MCF 10A (cell line): Measurements from ENCODE around the gene ADARB2. TPM values are rescaled to one million over a fixed set of nuclear protein-coding genes. Genes with fewer than 3 reads are reported as not detected.
"Not testable (repeated sequence)": the region's sequence is repeated elsewhere in the genome, so short reads cannot be mapped to it uniquely, and the experiment has no call there.

Experiments used
- BruUV-seq: library from RNA; stranded (reverse); fragments of 400-500 nt; replicated peaks from 2 replicates; lab custom pipeline; 2021; lab: Mats Ljungman, UMichigan
- CTCF ChIA-PET: fragments of 300-600 bp; sonication (Branson Sonifier 250); formaldehyde crosslinking; extraction: SDS; loops from one replicate; lab custom pipeline; 2021; ENCODE audit warnings: antibody characterized with exemption, inconsistent platforms; lab: Yijun Ruan, JAX
- POLR2A ChIA-PET: fragments of 300-600, 350-650 bp; sonication (Branson Sonifier 250); formaldehyde crosslinking; extraction: SDS; loops from one replicate; lab custom pipeline; 2020; ENCODE audit warnings: antibody characterized with exemption, inconsistent platforms; lab: Yijun Ruan, JAX
- DNase-seq: peaks from one replicate; pipeline ENCODE4 v3.0.0-alpha.2; 2018; ENCODE audit not compliant: unreplicated experiment
- H3K27ac Mint-ChIP-seq: one replicate; pipeline ENCODE4 v1.8.0; 2022; ENCODE audit warnings: mild to moderate bottlenecking, low read depth, mixed read lengths; ENCODE audit not compliant: unreplicated experiment
- H3K27me3 Mint-ChIP-seq: one replicate; pipeline ENCODE4 v1.8.0; 2022; ENCODE audit warnings: mixed read lengths; ENCODE audit not compliant: insufficient read depth, unreplicated experiment
- H3K36me3 Mint-ChIP-seq: one replicate; pipeline ENCODE4 v1.8.0; 2022; ENCODE audit warnings: mild to moderate bottlenecking, moderate library complexity, mixed read lengths; ENCODE audit not compliant: insufficient read depth, unreplicated experiment
- H3K4me1 Mint-ChIP-seq: one replicate; pipeline ENCODE4 v1.8.0; 2022; ENCODE audit warnings: mixed read lengths; ENCODE audit not compliant: insufficient read depth, unreplicated experiment
- H3K4me3 Mint-ChIP-seq: one replicate; pipeline ENCODE4 v1.8.0; 2022; ENCODE audit warnings: mild to moderate bottlenecking, moderate library complexity, mixed read lengths; ENCODE audit not compliant: unreplicated experiment
- H3K9me3 Mint-ChIP-seq: one replicate; pipeline ENCODE4 v1.8.0; 2022; ENCODE audit warnings: mixed read lengths; ENCODE audit not compliant: unreplicated experiment
- intact Hi-C: fragments of 100-400 bp; cut with micrococcal nuclease; formaldehyde crosslinking; loops from 2 replicates; pipeline ENCODE4 v1.14.1; 2022
- total RNA-seq: library from RNA; stranded (reverse); gene quantifications from 2 replicates; pipeline ENCODE4 v1.2.3, GENCODE V29; 2022
- TF ChIP-seq, protein P1 (sequence below): fragments of 200-600 bp; IDR thresholded peaks from one replicate; pipeline ENCODE4 v1.8.0; 2022; ENCODE audit warnings: antibody characterized with exemption, mild to moderate bottlenecking; ENCODE audit not compliant: unreplicated experiment

ADARB2 gene
- total RNA-seq, 1 experiment from 2014 or later: 0.96 TPM

- Mint-ChIP-seq H3K4me1 (no peaks in the 10 kb centered on the region), H3K36me3 (no peaks in the 10 kb centered on the region), H3K27me3 (peaks cover 38% of the 10 kb centered on the region), H3K9me3 (no peaks in the 10 kb centered on the region), H3K27ac (no peak overlapping the region), H3K4me3 (no peak overlapping the region)
- POLR2A ChIA-PET: interaction anchor here (0.9 kb wide), 1 partner anchor 9 kb away, joined by 3 read pairs; no protein-coding TSS in a partner anchor
- TF ChIP-seq, protein P1, sequence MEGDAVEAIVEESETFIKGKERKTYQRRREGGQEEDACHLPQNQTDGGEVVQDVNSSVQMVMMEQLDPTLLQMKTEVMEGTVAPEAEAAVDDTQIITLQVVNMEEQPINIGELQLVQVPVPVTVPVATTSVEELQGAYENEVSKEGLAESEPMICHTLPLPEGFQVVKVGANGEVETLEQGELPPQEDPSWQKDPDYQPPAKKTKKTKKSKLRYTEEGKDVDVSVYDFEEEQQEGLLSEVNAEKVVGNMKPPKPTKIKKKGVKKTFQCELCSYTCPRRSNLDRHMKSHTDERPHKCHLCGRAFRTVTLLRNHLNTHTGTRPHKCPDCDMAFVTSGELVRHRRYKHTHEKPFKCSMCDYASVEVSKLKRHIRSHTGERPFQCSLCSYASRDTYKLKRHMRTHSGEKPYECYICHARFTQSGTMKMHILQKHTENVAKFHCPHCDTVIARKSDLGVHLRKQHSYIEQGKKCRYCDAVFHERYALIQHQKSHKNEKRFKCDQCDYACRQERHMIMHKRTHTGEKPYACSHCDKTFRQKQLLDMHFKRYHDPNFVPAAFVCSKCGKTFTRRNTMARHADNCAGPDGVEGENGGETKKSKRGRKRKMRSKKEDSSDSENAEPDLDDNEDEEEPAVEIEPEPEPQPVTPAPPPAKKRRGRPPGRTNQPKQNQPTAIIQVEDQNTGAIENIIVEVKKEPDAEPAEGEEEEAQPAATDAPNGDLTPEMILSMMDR: no peak
- CTCF ChIA-PET: interaction anchor here (0.6 to 0.8 kb wide), 2 partner anchors 23 to 169 kb away, joined by 3 read pairs; no protein-coding TSS in a partner anchor
- BruUV-seq: no TSS peak
- DNase-seq: no peak
- intact Hi-C loops: no loop called here
These were observed 573.5 kb downstream of the ADARB2 start for GRCh38 chr10:1163831-1164230.

GRCh38 chr10:1163204-1163660 is 574.1 kb downstream of the ADARB2 start:
- ChIA-PET POLR2A (no interaction called here), CTCF (interaction anchor here (0.8 kb wide), 1 partner anchor 22 kb away, joined by 3 read pairs; no protein-coding TSS in a partner anchor)
- Mint-ChIP-seq H3K27me3 (peaks cover 39% of the 10 kb centered on the region), H3K9me3 (no peaks in the 10 kb centered on the region), H3K36me3 (no peaks in the 10 kb centered on the region), H3K4me1 (no peaks in the 10 kb centered on the region), H3K4me3 (no peak overlapping the region), H3K27ac (no peak overlapping the region)
- BruUV-seq: no TSS peak
- DNase-seq: no peak
- intact Hi-C loops: no loop called here
- TF ChIP-seq, protein P1: no peak

DNA sequence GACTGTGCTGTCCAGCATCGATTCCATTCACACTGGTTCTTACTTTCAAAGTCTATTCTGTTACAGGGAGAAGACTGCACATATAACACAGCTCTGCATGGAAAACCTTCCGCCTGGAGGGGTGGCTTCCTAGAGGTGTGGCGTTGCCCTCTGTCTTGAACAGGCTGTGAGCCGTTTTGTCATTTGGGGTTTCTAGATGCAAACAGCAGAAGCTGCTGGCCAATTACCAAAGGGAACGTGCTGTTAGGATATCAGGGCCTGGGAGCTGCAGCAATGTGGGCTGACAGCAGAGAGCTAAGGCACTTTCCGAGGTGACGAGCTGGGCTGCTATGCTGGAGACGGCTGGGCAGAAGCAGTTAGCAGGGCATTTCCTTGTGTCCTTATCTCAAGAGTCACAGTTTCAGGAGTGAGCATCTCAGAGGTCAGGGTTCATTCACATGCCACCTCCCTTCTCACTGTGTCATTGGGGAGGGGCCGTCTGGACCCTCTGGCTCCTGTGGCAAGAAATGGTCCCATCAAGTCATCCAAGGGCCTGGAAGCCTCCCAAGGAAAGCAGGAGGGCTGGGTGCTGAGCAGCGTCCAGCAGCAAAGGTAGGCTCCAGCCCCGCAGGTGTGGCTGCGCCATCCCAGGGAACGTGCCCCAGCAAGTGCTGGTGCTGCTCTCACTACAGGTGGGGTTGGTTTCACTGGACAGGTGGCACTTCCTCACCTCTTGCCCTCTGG is 574.7 kb downstream of the ADARB2 start:
- Mint-ChIP-seq H3K9me3 (no peaks in the 10 kb centered on the region), H3K27ac (no peak overlapping the region), H3K4me3 (no peak overlapping the region), H3K4me1 (no peaks in the 10 kb centered on the region), H3K27me3 (peaks cover 39% of the 10 kb centered on the region), H3K36me3 (no peaks in the 10 kb centered on the region)
- ChIA-PET CTCF (no interaction called here), POLR2A (no interaction called here)
- no peak for DNase-seq
- no TSS peak for BruUV-seq
- intact Hi-C loops: no loop called here
- TF ChIP-seq, protein P1: no peak

GRCh38 chr10:1161315-1161673 is 576.0 kb downstream of the ADARB2 start:
- BruUV-seq, H3K9me3 Mint-ChIP-seq, POLR2A ChIA-PET, intact Hi-C loops, H3K4me1 Mint-ChIP-seq, H3K36me3 Mint-ChIP-seq, H3K4me3 Mint-ChIP-seq, CTCF ChIA-PET, DNase-seq, H3K27ac Mint-ChIP-seq: not testable (repeated sequence)
- peaks cover 40% of the 10 kb centered on the region for H3K27me3 Mint-ChIP-seq
